Measurements from ENCODE around the gene ZNF618. TPM values are rescaled to one million over a fixed set of nuclear protein-coding genes. Genes with fewer than 3 reads are reported as not detected.

ZNF618 gene
- total and polyA plus RNA-seq, 8 donors = 5.1 to 14.0 (median 8.1) TPM

DNA sequence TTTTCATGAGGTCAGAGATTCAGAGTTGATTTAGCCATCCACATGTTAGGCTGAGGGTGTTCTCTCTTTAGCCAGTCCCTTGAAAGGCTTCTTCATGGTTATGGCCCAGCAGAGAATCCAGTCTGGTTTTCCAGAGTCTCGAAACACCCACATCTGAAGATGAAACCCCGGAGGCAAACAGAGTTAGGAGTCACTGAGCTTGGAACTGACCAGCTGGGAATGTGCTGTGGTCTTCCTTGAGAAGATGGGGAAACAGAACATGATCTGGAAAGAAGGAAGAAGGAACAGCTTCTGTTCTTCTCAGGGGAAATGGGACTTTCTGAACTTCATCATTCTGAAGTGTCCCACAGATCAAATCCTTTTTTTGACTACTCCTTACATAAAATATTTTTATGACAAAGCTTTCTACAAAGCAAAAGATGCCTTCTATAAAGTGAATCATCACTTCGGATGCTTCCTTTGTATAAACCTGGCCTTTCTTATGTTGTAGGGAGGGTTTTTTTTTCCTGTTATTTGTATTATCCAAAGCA lies 45.4 kb downstream of the ZNF618 start:
- no peaks in the 10 kb centered on the region for H3K36me3 ChIP-seq

DNA sequence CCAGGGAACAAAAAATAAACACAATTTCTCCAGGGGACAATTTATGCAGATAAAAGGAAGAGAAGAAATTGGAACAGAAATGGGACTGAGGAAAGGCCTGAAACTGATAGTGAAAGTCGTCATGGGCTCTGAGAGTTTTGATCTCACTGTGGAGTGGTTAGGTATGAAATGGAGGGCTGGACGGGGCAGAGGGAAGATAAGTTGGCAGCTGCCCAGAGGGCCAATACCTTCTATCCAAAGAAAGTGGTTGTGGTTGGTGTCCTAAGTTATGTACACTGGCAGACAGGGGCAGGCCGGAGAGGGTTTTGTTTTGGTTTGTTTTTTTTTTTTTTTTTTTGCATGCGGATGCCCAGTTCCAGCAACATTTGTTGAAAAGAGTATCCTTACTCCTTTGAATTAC lies 46.1 kb downstream of the ZNF618 start:
- Histone ChIP-seq H3K4me1 (no peaks in the 10 kb centered on the region), H3K36me3 (no peaks in the 10 kb centered on the region), H3K27me3 (no peaks in the 10 kb centered on the region), H3K27ac (no peak overlapping the region), H3K4me3 (no peak overlapping the region), H3K9me3 (no peaks in the 10 kb centered on the region)
- TF ChIP-seq, protein P1, sequence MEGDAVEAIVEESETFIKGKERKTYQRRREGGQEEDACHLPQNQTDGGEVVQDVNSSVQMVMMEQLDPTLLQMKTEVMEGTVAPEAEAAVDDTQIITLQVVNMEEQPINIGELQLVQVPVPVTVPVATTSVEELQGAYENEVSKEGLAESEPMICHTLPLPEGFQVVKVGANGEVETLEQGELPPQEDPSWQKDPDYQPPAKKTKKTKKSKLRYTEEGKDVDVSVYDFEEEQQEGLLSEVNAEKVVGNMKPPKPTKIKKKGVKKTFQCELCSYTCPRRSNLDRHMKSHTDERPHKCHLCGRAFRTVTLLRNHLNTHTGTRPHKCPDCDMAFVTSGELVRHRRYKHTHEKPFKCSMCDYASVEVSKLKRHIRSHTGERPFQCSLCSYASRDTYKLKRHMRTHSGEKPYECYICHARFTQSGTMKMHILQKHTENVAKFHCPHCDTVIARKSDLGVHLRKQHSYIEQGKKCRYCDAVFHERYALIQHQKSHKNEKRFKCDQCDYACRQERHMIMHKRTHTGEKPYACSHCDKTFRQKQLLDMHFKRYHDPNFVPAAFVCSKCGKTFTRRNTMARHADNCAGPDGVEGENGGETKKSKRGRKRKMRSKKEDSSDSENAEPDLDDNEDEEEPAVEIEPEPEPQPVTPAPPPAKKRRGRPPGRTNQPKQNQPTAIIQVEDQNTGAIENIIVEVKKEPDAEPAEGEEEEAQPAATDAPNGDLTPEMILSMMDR (IDR thresholded peaks at IDR 0.05) = no peak
- DNase-seq (no peak), FAIRE-seq (no peak), ATAC-seq (no peak)
- 83 to 89% methylated on average over 4 of the region's 4 CpGs for WGBS, 2 donors
- intact Hi-C loops (cut with DNase I) = no loop called here

More for the DNA sequence above, 45.4 kb downstream of the ZNF618 start:
- DNase-seq = no peak
- H3K9me3 ChIP-seq = no peaks in the 10 kb centered on the region
- H3K4me3 ChIP-seq = no peak overlapping the region
- TF ChIP-seq, protein P1 (IDR thresholded peaks at IDR 0.05) = no peak
- H3K27me3 ChIP-seq = no peaks in the 10 kb centered on the region
- H3K4me1 ChIP-seq = no peaks in the 10 kb centered on the region
- FAIRE-seq = no peak
- no peak for ATAC-seq
- intact Hi-C loops (cut with DNase I) = no loop called here
- no peak overlapping the region for H3K27ac ChIP-seq
- 90 to 91% methylated on average over 3 of the region's 3 CpGs for WGBS, 2 donors

DNA sequence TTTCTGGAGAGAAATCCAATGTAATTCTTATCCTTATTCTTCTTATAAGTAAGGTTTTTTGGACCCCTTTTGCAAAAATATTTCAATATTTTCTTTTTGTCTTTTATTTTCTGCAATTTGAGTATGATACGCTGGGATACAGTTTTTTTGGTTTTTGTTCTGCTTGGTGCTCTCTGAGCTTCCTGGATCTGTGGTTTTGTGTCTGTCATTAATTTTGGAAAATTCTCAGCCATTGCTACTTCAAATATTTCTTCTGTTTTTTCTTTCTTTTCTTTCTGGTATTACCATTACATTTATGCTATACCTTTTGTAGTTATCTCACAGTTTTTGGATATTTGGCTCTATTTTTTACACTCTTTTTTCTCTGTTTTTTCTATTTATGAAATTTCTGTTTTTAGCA lies 50.1 kb downstream of the ZNF618 start:
- no peak overlapping the region for H3K27ac ChIP-seq
- H3K4me3 ChIP-seq = no peak overlapping the region
- H3K4me1 ChIP-seq = peaks cover 8 to 22% (median 17%) of the 10 kb centered on the region in 3 donors
- H3K27me3 ChIP-seq = no peaks in the 10 kb centered on the region
- ATAC-seq (no peak), FAIRE-seq (no peak), DNase-seq (no peak)
- TF ChIP-seq, protein P1 (IDR thresholded peaks at IDR 0.05) = no peak
- H3K36me3 ChIP-seq = no peaks in the 10 kb centered on the region
- WGBS, 2 donors = 92 to 95% methylated on average over 1 of the region's 1 CpG
- intact Hi-C loops (cut with DNase I) = no loop called here
- H3K9me3 ChIP-seq = no peaks in the 10 kb centered on the region

DNA sequence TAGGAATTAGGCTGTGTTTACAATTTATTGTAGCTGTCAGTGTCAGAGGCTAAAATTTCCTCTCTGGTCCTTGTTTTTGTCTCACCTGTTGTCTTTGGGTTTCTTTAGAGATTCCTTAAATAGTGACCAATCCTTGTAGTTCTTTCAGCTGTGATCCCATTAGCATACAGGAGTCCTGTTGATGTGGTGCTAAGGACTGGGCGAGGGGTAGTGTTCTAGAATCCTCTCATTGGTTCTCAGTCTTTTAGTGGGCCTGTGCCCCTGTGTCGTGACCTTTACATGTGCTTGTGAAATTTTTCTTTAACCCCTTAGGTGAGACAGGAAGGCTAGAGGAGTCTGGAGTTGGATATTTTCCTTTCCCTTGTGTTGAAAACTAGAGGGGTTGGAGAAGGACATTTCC lies 51.2 kb downstream of the ZNF618 start:
- Histone ChIP-seq H3K36me3 (no peaks in the 10 kb centered on the region), H3K4me1 (peaks cover 8 to 22% (median 17%) of the 10 kb centered on the region in 3 donors), H3K9me3 (no peaks in the 10 kb centered on the region), H3K27ac (no peak overlapping the region), H3K27me3 (no peaks in the 10 kb centered on the region), H3K4me3 (no peak overlapping the region)
- TF ChIP-seq, protein P1 (IDR thresholded peaks at IDR 0.05) = no peak
- 71 to 95% methylated on average over 2 of the region's 2 CpGs for WGBS, 2 donors
- intact Hi-C loops (cut with DNase I) = no loop called here
- DNase-seq (no peak), FAIRE-seq (no peak), ATAC-seq (no peak)

DNA sequence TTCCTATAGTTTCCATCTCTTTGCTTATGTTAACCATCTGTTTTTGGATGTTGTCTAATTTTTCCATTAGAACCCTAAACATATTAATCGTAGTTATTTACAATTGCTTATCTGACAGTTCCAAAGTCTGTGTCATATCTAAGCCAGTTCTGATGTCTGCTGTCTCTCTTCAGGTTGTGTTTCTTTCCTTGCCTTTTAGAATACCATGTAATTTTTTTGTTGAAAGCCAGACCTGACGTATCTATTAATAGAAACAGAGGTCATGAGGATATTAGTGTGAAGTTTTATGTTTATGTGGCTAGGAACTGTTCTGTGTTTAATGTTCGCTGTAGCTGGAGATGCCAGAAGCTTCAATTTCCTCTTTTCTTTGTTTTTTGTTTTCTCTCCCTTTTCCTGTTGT lies 52.2 kb downstream of the ZNF618 start:
- FAIRE-seq = no peak
- 63 to 85% methylated on average over 3 of the region's 3 CpGs for WGBS, 2 donors
- ATAC-seq = no peak
- intact Hi-C loops (cut with DNase I) = no loop called here
- Histone ChIP-seq H3K27me3 (no peaks in the 10 kb centered on the region), H3K9me3 (no peaks in the 10 kb centered on the region), H3K27ac (no peak overlapping the region), H3K4me1 (peaks cover 8 to 26% (median 17%) of the 10 kb centered on the region in 3 donors), H3K36me3 (no peaks in the 10 kb centered on the region), H3K4me3 (no peak overlapping the region)
- TF ChIP-seq, protein P1 (IDR thresholded peaks at IDR 0.05) = no peak
- DNase-seq = no peak
